Hematopoietic multipotent progenitor cell treated with erythropoietin and hydrocortisone succinate and interleukin-3 and kit ligand, for 4 days (in vitro differentiated cells): ENCODE measurements around the gene AP3B2.
A peak's percentile ranks its signal among the peaks of the same experiment; 100 is the strongest.
"Not testable (repeated sequence)": the region's sequence is repeated elsewhere in the genome, so short reads cannot be mapped to it uniquely, and the experiment has no call there.

ENCODE experiments used
- DNase-seq: peaks from one replicate; pipeline ENCODE4 v3.0.0-alpha.2; 2015

The AP3B2 gene, protein sequence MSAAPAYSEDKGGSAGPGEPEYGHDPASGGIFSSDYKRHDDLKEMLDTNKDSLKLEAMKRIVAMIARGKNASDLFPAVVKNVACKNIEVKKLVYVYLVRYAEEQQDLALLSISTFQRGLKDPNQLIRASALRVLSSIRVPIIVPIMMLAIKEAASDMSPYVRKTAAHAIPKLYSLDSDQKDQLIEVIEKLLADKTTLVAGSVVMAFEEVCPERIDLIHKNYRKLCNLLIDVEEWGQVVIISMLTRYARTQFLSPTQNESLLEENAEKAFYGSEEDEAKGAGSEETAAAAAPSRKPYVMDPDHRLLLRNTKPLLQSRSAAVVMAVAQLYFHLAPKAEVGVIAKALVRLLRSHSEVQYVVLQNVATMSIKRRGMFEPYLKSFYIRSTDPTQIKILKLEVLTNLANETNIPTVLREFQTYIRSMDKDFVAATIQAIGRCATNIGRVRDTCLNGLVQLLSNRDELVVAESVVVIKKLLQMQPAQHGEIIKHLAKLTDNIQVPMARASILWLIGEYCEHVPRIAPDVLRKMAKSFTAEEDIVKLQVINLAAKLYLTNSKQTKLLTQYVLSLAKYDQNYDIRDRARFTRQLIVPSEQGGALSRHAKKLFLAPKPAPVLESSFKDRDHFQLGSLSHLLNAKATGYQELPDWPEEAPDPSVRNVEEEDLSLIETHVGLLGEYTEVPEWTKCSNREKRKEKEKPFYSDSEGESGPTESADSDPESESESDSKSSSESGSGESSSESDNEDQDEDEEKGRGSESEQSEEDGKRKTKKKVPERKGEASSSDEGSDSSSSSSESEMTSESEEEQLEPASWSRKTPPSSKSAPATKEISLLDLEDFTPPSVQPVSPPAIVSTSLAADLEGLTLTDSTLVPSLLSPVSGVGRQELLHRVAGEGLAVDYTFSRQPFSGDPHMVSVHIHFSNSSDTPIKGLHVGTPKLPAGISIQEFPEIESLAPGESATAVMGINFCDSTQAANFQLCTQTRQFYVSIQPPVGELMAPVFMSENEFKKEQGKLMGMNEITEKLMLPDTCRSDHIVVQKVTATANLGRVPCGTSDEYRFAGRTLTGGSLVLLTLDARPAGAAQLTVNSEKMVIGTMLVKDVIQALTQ

DNA sequence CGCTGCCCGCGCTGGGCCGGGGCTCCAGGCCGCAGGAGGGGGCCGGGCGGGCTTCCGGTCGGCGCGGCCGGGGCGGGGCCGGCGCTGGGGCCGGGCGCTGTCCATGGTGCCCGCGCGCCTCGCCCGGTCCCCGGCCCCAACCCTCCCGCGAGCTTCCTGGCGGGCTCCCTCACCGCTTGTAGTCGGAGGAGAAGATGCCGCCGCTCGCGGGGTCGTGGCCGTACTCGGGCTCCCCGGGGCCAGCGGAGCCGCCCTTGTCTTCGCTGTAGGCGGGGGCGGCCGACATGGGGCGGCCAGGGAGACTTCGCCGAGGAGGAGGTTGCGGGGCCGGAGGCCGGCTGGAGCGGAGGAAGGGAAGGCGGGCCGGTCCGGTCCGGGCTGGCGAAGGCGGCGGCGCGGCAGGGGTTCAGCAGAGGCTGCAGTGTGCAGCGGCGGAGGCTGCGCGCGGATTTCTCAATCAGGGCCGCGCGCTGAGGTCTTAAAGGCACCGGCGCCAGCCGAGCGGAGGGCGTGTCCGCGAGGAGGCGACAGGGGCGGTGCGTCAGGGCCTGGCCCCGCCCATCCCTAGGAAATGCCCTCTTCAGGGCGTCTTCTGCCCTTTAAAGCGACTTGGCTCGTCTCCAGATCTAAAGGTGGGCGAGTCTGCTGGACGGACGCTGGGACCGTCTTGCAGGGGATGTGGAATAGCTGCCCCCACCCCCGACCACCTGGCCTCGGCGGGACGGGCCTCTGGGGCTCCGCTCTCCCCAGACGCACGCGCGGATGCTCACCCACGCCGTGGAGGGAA, at the start of gene AP3B2:
TSS of gene AP3B2 (minus strand) at position 455 of the 787 bp plus-strand sequence. CDS start at position 286, 169 bp downstream.
- peak; percentile 89 for DNase-seq

DNA sequence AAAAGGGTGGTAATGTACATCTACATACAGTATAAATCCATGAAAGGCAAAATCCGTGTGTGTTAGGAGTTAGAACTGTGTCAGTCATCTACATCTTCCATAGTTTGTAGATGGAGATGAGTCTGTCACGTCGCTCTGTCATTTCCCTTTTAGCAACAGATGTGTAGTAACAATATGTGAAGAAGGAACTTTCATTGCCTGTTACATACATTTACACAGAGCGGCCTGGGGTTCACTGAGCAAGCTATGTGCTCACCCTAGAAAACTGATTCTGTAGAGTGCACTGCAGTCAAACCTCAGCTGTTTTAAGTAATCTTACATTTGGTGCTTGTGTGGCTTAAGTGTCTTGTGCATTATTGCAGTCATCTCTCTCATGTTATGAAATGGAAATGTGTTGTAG, 41.6 kb upstream of the AP3B2 start:
- DNase-seq = peak; percentile 38

DNA sequence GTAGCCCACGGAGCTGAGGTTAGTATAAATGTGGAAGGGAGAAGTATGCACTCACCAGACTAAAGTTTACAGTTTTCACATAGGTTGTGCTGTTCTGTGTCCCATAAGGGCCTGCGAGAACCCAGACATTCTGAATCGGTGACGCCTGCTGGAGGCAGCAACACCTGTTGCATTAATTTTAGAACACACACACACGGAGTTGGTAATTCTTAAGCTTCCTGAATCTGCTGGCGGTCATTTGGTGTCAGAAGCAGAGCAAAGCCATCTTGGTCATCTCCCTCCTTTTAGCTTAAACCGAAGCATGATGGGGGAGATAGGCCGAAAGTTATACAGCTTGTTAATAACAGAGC, 41.1 kb upstream of the AP3B2 start:
- peak; percentile 52 for DNase-seq

DNA sequence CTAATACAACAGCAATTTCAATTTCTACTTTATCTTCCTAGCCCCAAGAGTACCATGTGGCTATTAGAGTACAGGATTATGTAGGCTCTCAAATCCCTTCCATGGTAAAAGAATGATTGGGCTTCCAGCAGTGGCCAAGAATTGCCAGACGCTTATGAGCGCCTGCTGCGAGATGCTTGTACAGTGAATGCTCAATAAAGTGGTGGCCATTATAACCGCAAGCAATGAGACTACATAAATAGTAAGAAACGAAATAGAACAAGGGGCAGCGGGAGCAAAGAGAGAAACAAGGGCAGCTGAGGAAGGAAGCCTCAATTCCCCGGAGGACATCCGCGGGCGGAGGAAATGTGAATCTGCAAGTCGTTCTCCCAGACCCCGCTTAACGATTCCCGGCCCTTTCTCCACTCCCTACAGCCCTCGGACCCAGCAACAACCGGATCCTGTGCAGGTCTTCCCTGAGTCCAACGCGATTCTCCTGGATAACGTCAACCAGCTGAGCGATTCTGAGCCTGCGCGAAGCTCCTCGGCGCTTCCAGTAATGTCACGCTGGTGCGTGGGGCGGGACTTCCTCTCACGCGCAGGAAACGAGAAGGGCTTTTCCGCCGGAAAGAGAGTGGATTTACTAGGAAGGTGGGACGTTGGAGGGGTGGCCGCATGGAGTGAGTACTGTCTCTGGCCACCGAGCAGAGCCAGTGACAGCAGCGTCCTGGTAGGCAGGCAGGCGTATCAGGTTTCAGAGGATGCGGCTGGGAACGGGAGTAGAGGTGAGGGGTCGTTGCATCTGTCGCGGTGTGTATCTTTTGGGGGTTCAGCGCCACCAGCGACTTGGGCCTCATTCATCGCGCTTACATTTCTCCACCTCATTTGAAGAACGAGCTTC, 40.5 kb upstream of the AP3B2 start:
- DNase-seq = peak; percentile 98

DNA sequence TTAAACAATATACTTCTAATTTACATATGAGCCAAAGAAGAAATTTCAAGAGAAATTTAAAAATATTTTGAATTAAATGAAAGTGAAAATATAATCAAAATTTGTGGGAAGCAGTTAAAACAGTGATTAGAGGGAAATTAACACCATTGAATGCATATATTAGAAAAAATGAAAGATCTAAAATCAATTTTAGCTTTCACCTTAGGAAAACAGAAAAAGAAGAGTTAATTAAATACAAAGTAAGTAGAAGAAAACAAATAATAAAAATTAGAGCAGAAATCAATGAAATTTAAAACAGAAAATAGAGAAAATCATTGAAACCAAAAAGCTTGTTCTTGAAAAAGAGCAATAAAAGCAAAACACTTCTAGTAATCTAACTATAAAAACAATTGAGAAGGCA, 38.6 kb upstream of the AP3B2 start:
- DNase-seq = no peak

DNA sequence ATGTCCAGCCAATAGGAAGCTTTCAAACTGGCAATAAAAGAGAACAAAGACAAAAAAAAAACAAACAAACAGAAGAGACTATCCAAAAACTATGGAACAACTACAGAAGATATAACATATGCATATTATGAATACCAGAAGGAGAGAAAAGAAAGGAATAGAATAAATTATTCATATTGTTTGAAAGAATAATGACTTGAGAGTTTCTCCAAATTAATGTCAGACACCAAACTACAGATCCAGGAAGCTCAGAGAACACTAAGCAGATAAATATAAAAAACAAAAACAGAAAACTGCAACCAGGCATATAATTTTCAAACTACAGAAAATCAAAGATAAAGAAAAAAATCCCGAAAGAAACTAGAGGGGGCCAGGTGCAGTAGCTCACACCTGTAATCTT, 34.1 kb upstream of the AP3B2 start:
- DNase-seq = no peak

DNA sequence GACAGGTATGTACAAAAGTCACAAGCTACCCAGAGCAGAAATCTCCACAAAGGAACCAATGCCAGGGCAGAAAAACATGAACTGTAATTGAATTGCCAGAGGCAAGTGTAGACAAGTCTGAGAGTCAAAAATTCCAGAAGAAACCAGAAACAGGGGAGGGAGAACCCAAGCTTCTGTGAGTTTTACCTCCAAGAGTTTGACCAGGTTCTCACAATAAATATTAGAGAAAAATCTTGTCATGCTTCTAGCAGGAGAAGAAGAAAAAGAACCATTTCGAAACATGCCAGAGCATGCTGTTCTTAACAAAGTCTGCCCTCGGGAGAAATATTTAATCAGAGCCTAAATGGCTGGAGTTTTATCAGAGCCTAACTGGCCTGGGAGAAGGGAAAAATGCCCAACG, 32.5 kb upstream of the AP3B2 start:
- no peak for DNase-seq

DNA sequence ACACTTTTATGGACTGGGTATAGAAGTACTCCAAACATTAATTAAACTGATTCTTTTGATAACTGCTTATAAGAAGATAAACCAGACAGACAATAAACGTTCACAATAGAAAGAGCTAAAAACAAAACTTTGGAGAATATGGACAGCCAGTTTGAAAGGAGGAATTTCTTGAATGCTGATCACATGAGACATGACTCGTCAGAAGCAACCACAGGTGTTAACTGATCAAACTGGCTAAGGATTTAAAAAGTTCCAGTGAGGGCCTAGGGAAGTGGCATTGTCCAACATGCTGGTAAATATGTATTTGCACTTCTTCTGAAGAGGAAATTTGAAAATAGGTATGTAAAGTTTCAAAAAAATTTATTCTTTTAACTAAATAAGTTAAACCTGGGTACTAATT, 29.4 kb upstream of the AP3B2 start:
- peak; percentile 38 for DNase-seq

DNA sequence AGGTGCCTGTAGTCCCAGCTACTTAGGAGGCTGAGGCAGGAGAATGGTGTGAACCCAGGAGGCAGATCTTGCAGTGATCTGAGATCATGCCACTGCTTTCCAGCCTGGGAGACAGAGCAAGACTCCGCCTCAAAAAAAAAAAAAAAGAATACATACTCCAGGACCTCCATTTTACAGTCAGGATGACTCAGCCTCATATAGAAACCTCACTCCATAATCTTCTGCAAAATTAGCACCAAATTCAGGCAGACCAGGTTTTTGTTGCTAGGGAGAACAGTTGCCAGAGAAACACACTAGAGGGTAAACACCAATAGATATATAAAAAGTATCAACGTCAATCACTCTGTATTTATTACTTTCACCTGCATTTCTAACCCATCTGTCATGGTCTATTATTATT, 28.3 kb upstream of the AP3B2 start:
- DNase-seq = peak; percentile 26

DNA sequence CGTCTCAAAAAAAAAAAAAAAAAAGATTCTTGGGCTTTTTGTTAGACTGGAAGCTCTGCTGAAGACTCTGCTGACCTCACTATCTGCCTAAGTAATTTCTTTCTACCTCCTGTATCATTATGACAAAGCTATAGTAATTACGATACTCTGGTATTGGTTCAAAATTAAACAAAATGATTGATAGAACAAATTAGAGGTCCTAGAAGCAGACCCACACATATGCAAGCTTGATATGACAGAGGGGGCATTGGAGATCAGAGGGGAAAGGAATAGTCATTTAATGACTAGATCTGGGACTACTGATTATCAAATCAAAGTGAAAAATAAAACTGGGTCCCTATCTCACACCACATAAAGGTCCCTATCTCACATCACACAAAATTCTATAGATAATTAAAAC, 21.9 kb upstream of the AP3B2 start:
- DNase-seq = no peak

DNA sequence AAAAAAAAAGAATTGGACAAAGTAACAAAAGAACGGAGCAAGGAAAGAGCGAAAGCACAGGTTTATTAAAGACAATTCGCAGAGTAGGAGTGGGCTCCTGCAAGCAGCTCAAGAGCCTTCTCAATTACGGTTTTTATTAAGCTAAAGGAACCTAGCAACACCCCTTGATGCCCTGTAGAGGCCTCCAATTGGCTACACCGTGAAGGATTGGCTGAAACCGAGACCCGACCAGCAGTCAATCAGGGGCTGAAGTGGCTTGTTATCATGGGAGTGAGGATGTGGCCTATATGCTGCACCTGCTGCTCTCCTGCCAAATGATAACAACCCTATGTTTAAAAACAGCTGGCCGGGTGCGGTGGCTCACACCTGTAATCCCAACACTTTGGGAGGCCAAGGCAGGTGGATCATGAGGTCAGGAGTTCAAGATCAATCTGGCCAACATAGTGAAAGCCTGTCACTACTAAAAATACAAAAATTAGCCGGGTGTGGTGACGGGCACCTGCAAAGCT, 20.4 kb upstream of the AP3B2 start:
- DNase-seq = no peak

DNA sequence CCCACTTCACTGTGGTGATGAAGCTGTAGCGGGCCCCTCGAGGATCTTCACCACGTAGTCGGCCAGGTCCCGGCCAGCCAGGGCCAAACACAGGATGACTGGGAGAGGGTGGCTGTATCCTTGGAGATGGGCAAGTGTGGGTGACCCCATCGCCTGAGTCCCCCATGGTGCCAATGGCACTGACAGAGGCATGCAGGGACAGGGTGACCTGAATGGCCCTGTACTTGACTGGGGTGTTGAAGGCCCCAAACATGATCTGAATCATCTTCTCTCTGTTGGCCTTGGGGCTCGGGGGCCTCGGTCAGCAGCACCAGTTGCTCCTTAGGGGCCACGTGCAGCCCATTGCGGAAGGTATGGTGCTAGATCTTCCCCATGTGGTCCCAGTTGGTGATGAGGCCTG, 17.1 kb upstream of the AP3B2 start:
- DNase-seq = no peak

DNA sequence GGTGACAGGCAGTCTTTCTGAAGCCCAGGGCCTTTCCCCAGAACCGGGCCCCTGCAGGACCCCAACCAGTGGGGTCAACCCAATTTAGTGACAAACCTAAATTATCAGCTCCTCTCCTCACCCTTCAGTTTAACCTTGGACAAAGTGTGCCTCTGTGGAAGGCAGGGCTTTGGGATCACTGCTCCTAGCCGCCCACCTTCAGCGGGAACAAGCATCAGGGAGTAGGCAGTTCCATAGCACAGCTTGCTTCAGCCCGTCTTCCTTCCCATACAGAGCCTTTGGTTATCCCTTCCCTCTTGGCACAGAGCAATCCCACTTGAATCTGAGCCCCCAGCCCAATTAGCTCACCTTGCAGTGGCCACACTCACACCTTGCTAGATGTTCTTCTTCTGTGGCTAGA, 5.3 kb upstream of the AP3B2 start:
- no peak for DNase-seq

DNA sequence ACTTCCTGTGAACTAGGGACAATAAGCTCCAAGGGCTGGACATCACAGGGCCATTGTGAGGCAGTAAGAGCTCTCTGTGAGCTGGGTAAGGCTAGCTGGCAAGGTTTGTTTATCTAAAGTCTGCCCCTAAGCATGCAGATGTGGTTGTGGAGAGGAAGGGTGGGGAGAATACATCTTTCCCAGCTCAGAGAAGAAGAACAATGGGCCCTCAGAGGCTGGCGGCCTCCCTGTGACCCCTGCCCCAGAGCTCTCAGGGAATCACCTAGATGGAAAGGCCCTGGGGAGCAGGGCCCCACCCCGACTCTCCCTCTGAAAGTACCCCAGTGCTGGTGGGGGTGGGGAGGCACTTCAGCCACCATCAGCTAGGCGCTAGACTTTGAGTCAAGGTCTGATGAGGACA, 4.3 kb upstream of the AP3B2 start:
- peak; percentile 8 for DNase-seq

DNA sequence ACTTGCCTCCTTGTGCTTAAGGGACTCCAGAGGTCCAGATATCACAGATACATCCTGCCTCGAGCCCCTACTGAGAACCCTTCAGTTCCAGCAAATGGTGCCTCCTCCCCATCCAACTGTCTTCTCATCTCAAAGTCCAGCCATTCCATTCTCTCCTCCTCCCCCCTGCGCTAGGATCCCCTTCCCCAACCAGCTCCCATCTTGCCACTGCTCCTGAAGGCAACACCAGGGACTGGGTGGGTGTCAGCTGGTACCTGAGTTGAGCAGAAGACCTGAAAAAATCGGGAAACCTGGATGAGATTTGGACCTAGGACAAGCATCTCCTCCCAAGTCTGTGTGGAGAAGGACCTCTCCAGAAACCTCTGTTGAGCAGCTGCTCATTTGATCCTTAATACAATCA, 2.4 kb upstream of the AP3B2 start:
- no peak for DNase-seq

DNA sequence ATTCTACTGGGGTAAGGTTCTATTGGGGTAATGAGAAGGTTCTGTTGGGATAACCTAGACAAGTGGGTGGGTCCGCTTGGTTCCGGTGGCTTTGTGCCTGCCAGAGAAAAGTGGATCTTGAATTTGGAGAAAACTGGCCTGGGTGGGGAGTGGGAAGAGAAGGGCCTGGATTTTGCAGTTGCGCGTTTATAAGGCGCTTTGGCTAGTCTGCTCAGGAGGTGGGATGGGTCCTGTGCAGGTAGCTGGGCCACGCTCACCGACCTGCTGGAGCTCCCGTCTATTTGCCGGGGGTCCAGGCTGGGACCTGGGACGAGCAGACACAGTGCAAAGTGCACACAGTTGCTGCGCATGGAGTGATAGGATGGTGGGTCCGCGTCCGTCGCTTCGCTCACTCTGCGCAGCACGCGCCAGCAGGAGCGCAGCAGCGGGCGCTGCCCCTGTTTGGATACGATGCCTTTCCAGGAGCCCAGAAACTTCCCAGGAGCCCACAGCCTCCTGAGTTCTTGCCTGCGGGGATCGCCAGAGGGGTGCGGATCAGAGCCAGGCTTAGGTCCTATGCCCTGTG, 1.3 kb upstream of the AP3B2 start:
- DNase-seq = no peak

DNA sequence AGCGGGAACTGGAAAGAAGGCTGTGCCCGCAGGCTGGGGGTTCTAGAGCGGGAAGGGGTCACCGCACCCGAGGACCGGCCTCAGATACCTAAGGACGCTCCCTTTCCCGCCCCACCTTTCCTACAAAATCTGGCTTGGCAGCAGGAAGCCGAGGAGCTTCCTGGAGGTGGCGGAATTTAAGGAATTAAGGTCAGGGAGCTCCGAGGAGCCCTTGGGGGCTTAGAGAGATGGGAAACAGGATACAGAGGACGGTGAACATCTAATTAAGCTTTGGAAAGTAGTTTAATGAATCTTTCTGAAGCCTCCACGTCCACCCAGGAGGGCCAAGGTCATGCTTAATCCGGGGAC, 507 bp upstream of the AP3B2 start:
- DNase-seq = no peak

DNA sequence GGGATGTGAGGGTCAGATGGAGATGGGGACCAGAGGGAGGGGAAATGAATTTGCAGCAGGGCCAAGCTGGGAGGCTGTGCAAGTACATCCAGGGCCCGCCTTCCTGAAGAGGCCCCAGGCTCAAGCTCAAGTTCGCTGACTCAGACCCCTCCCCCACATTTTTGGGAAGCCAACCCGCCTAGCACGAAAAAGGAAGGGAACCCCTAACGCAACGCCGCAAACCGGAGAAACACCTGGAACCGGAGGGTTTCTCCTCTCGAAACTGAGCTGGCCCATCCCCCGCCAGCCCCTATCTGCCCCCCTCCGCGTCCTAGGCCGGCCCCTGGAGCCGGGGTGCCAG, 624 bp downstream of the AP3B2 start:
- no peak for DNase-seq

DNA sequence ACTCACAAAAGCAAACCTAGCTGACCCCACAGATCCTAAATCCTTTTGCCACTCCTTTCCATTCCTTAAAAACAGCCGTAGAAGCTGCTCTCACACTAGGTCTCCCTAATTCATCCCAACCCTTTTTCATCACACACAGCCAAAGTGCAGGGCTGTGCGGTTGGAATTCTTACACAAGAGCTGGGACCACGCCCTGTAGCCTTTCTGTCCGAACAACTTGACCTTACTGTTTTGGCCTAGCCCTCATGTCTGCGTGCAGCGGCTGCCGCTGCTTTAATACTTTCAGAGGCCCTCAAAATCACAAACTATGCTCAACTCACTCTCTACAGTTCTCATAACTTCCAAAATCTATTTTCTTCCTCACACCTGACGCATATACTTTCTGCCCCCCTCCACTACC, 3.8 kb downstream of the AP3B2 start:
- DNase-seq = not testable (repeated sequence)

DNA sequence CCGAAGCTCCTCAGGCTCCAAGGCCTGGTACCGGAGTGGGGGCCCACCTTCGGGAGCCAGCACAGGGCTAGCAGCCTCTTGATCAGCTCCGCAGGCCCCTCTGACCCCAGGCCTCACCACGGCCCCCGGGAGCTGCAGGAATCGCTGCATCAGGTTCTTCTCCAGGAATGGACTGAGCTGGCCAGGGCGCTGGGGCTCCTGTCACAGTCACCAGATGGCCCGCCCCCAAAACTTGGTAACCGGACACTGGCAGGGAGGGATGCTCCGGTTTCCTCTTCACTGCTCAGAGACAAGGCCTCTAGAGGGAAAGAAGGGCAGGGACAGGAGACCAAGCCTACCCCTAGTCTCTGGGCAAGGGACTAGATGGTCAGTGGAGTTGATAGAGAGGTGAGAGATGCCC, 9.9 kb downstream of the AP3B2 start:
- no peak for DNase-seq

DNA sequence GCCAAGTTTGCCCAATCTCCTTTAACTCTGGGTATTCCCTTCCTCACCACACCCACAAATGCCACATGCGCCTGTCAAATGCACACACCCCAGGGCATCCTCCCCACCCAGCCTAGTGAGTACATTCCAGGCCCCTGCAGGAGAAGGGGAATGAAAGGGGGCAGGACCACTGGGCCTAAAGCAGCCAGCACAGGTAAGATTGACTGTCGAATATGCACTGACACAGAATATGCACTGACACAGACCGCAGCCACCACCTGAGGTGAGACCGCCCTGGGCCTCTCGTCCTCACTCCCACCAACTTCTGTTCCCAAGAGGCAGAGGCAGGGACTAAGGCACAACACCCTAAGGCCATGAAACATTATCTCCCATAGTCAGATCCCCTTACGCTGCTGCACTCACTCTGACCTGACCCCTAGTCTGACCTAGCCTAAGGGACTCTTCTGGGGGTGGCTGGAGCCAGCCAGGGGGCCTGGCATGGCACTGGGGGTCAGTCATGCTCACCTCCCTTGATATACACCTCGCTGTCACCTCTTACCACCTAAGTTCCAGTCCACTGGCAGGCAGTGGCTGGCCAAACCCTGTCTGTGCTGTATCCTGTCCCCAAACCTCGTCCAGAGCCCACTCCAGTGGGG, 10.8 kb downstream of the AP3B2 start:
- no peak for DNase-seq
